Endothelial cell of umbilical vein (primary cell): ENCODE data around the gene NF2.

Experiments
- FOS ChIP-seq: IDR thresholded peaks from 2 replicates; pipeline ENCODE4 v1.6.1; 2011; ENCODE audit warnings: mild to moderate bottlenecking, low read length, moderate library complexity, borderline replicate concordance; ENCODE audit not compliant: insufficient read depth
- MAX ChIP-seq: IDR thresholded peaks from 2 replicates; pipeline ENCODE4 v1.6.1; 2011; ENCODE audit not compliant: insufficient read depth, insufficient read length

GRCh38 chr22:29744902-29745301 is 141.5 kb downstream of the NF2 start:
- TF ChIP-seq MAX (no peak), FOS (no peak)
